SK-N-SH (cell line): ENCODE measurements around the gene SLC22A14. TPM values are rescaled to one million over a fixed set of nuclear protein-coding genes. Genes with fewer than 3 reads are reported as not detected.

Experiments used
- CTCF ChIA-PET: fragments of 300-600, 350-600 bp; formaldehyde crosslinking; extraction: SDS; loops from one replicate; lab custom pipeline; 2021; lab: Yijun Ruan, JAX
- POLR2A ChIA-PET: fragments of 350-600 bp; sonication (Branson Sonifier 250); formaldehyde crosslinking; extraction: SDS; loops from one replicate; lab custom pipeline; 2020; ENCODE audit warnings: antibody characterized with exemption, inconsistent platforms; lab: Yijun Ruan, JAX
- DNase-seq: peaks from one replicate; pipeline ENCODE4 v3.0.0; 2012
- H2AFZ ChIP-seq: fragments of 200-600 bp; sonication (generic); 2 replicates; pipeline ENCODE4 v1.8.1; 2016; ENCODE audit warnings: antibody characterized with exemption, mild to moderate bottlenecking, low read depth
- H3F3A ChIP-seq: fragments of 200-600 bp; sonication (generic); replicated peaks from 2 replicates; pipeline ENCODE3; 2016; ENCODE audit warnings: antibody characterized with exemption, mild to moderate bottlenecking; ENCODE audit not compliant: insufficient read depth
- H3K27ac ChIP-seq, 2 experiments: fragments of 200-500 bp in 1 of 2; fragments of 200-600 bp in 1 of 2; sonication (Bioruptor generic) in 1 of 2; sonication (generic), shearing (Covaris generic) in 1 of 2; 2 replicates each; pipeline versions ENCODE4 v1.5.1 to v1.6.1; 2014 to 2016; ENCODE audit warnings: low read depth in 2 of 2, inconsistent platforms in 1 of 2, low read length in 1 of 2, mild to moderate bottlenecking in 1 of 2, mixed read lengths in 1 of 2
- H3K27me3 ChIP-seq: fragments of 200-600 bp; sonication (generic), shearing (Covaris generic); 2 replicates; pipeline ENCODE4 v1.6.1; 2016; ENCODE audit warnings: mixed run types; ENCODE audit not compliant: insufficient read depth
- H3K36me3 ChIP-seq, 2 experiments: fragments of 200-500 bp in 1 of 2; fragments of 200-600 bp in 1 of 2; sonication (Bioruptor generic) in 1 of 2; sonication (generic) in 1 of 2; replicated peaks in 1 of 2; 2 replicates each; pipeline versions ENCODE3 to v1.5.1; 2014 to 2016; ENCODE audit warnings: low read length in 1 of 2, mild to moderate bottlenecking in 1 of 2; ENCODE audit not compliant: insufficient read depth in 2 of 2, control insufficient read depth in 1 of 2
- H3K4me1 ChIP-seq, 2 experiments: fragments of 200-500 bp in 1 of 2; fragments of 200-600 bp in 1 of 2; sonication (Bioruptor generic) in 1 of 2; sonication (generic), shearing (Covaris generic) in 1 of 2; 2 replicates each; pipeline versions ENCODE4 v1.5.1 to v1.6.1; 2014 to 2016; ENCODE audit warnings: low read depth in 1 of 2, low read length in 1 of 2, mixed run types in 1 of 2; ENCODE audit not compliant: insufficient read depth in 2 of 2, control insufficient read depth in 1 of 2
- H3K4me2 ChIP-seq: fragments of 200-600 bp; sonication (generic), shearing (Covaris generic); 2 replicates; pipeline ENCODE4 v1.6.1; 2017; ENCODE audit warnings: mixed run types
- H3K4me3 ChIP-seq, 2 experiments: fragments of 200-500 bp in 1 of 2; fragments of 200-600 bp in 1 of 2; sonication (Bioruptor generic) in 1 of 2; sonication (generic), shearing (Covaris generic) in 1 of 2; 2 replicates each; pipeline versions ENCODE4 v1.5.1 to v1.8.1; 2014 to 2016; ENCODE audit warnings: low read depth in 2 of 2, inconsistent platforms in 1 of 2, low read length in 1 of 2, mild to moderate bottlenecking in 1 of 2, mixed read lengths in 1 of 2, moderate library complexity in 1 of 2
- H3K79me2 ChIP-seq: fragments of 200-600 bp; sonication (generic); 2 replicates; pipeline ENCODE4 v1.8.1; 2017; ENCODE audit warnings: mild to moderate bottlenecking; ENCODE audit not compliant: insufficient read depth
- H3K9ac ChIP-seq: fragments of 200-600 bp; sonication (generic); 2 replicates; pipeline ENCODE4 v1.6.1; 2017; ENCODE audit warnings: mixed run types
- H3K9me2 ChIP-seq: fragments of 200-600 bp; sonication (generic); 2 replicates; pipeline ENCODE4 v1.6.1; 2017; ENCODE audit warnings: mixed run types
- H3K9me3 ChIP-seq: fragments of 200-600 bp; sonication (generic); 2 replicates; pipeline ENCODE4 v1.6.1; 2017; ENCODE audit warnings: mixed run types, mild to moderate bottlenecking, moderate library complexity
- H4K20me1 ChIP-seq: fragments of 200-600 bp; sonication (generic); 2 replicates; pipeline ENCODE4 v1.6.1; 2017; ENCODE audit warnings: mild to moderate bottlenecking, mixed run types; ENCODE audit not compliant: insufficient read depth
- CHD2 ChIP-seq: fragments of 150-350 bp; IDR thresholded peaks from 2 replicates; pipeline ENCODE4 v1.6.1; 2018; ENCODE audit warnings: low read length; ENCODE audit not compliant: partially characterized antibody
- ELF1 ChIP-seq: IDR thresholded peaks from 2 replicates; pipeline ENCODE4 v1.4.0; 2012
- FOXJ3 ChIP-seq: sonication (generic); formaldehyde crosslinking; IDR thresholded peaks from 2 replicates; pipeline ENCODE4 v1.5.1; 2020; ENCODE audit warnings: mild to moderate bottlenecking, missing genetic modification reagents
- JUND ChIP-seq: IDR thresholded peaks from 2 replicates; pipeline ENCODE4 v1.4.0; 2012
- SIN3A ChIP-seq: IDR thresholded peaks from 2 replicates; pipeline ENCODE4 v1.6.1; 2012; ENCODE audit warnings: low read depth, mild to moderate bottlenecking, low read length, moderate library complexity, borderline replicate concordance
- SMC3 ChIP-seq: IDR thresholded peaks from 2 replicates; pipeline ENCODE4 v1.6.1; 2012; ENCODE audit warnings: low read depth, low read length, improper control_type of control experiment
- TAF1 ChIP-seq: IDR thresholded peaks from 2 replicates; pipeline ENCODE4 v1.6.1; 2012; ENCODE audit warnings: low read depth, mild to moderate bottlenecking, low read length, moderate library complexity, borderline replicate concordance
- TEAD4 ChIP-seq: IDR thresholded peaks from 2 replicates; pipeline ENCODE4 v1.4.0; 2012; ENCODE audit warnings: mild to moderate bottlenecking, borderline replicate concordance; ENCODE audit not compliant: insufficient read depth
- YY1 ChIP-seq: IDR thresholded peaks from 2 replicates; pipeline ENCODE4 v1.4.0; 2012; ENCODE audit warnings: low read depth, mild to moderate bottlenecking
- ZBTB33 ChIP-seq: IDR thresholded peaks from 2 replicates; pipeline ENCODE4 v1.4.0; 2012; ENCODE audit warnings: low read depth, borderline replicate concordance
- whole genome bisulfite sequencing: methylation state at CpG from one replicate; pipeline ENCODE4 v1.1.6; 2017; ENCODE audit warnings: low lambda C conversion rate; 5-methylcytosine and 5-hydroxymethylcytosine counted together
- polyA plus RNA-seq, 3 experiments: library from polyadenylated mRNA; depleted of rRNA; stranded (reverse); fragments of >200 nt; gene quantifications; 2 replicates each; pipeline ENCODE4 v1.2.3, GENCODE V29; 2012
- TF ChIP-seq, protein P1 (sequence below): IDR thresholded peaks from 2 replicates; pipeline ENCODE4 v1.6.1; 2012; ENCODE audit warnings: mild to moderate bottlenecking, low read depth, low read length, moderate library complexity

Gene SLC22A14
- polyA plus RNA-seq, 1 of the 3 experiments (the other 2 are of a cell fraction), result 0.16 TPM

- Histone ChIP-seq H3K4me3 (no peak overlapping the region), H3K27me3 (no peaks in the 10 kb centered on the region), H3F3A (no peaks in the 10 kb centered on the region), H3K27ac (no peak overlapping the region), H3K9me3 (no peaks in the 10 kb centered on the region), H3K9ac (no peak overlapping the region), H3K4me2 (no peak overlapping the region), H4K20me1 (no peaks in the 10 kb centered on the region), H3K4me1 (peaks cover 0 to 4% of the 10 kb centered on the region in 2 experiments; a peak in 1 of 4 replicates), H3K9me2 (no peaks in the 10 kb centered on the region), H2AFZ (no peak overlapping the region), H3K79me2 (no peaks in the 10 kb centered on the region), H3K36me3 (no peaks in the 10 kb centered on the region)
- TF ChIP-seq SIN3A, result no peak
- TF ChIP-seq JUND, result no peak
- no peak for TF ChIP-seq ZBTB33
- no peak for TF ChIP-seq ELF1
- TF ChIP-seq FOXJ3, result no peak
- no peak for TF ChIP-seq TEAD4
- TF ChIP-seq, protein P1, sequence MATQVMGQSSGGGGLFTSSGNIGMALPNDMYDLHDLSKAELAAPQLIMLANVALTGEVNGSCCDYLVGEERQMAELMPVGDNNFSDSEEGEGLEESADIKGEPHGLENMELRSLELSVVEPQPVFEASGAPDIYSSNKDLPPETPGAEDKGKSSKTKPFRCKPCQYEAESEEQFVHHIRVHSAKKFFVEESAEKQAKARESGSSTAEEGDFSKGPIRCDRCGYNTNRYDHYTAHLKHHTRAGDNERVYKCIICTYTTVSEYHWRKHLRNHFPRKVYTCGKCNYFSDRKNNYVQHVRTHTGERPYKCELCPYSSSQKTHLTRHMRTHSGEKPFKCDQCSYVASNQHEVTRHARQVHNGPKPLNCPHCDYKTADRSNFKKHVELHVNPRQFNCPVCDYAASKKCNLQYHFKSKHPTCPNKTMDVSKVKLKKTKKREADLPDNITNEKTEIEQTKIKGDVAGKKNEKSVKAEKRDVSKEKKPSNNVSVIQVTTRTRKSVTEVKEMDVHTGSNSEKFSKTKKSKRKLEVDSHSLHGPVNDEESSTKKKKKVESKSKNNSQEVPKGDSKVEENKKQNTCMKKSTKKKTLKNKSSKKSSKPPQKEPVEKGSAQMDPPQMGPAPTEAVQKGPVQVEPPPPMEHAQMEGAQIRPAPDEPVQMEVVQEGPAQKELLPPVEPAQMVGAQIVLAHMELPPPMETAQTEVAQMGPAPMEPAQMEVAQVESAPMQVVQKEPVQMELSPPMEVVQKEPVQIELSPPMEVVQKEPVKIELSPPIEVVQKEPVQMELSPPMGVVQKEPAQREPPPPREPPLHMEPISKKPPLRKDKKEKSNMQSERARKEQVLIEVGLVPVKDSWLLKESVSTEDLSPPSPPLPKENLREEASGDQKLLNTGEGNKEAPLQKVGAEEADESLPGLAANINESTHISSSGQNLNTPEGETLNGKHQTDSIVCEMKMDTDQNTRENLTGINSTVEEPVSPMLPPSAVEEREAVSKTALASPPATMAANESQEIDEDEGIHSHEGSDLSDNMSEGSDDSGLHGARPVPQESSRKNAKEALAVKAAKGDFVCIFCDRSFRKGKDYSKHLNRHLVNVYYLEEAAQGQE, result no peak
- no peak for TF ChIP-seq SMC3
- no peak for TF ChIP-seq YY1
- no peak for TF ChIP-seq TAF1
- WGBS, result 93% methylated on average over 4 of the region's 4 CpGs
- ChIA-PET POLR2A (no interaction called here), CTCF (interaction anchor here (0.8 to 2.2 kb wide), 4 partner anchors 8 to 125 kb away, joined by 3 to 11 read pairs (median 6); partner anchors contain the start of gene XYLB)
- DNase-seq, result no peak
These were observed 72.7 kb downstream of the SLC22A14 start for GRCh38 chr3:38354588-38355330.

- no peak overlapping the region for H3K27ac ChIP-seq
- no peak overlapping the region for H3K9ac ChIP-seq
- 99% methylated on average over 6 of the region's 6 CpGs for WGBS
These were observed 76.9 kb downstream of the SLC22A14 start for GRCh38 chr3:38359038-38359437.

More at GRCh38 chr3:38359038-38359437, 76.9 kb downstream of the SLC22A14 start:
- H3K9me3 ChIP-seq, result no peaks in the 10 kb centered on the region
- no peaks in the 10 kb centered on the region for H3K79me2 ChIP-seq
- TF ChIP-seq CHD2, result no peak
- no peaks in the 10 kb centered on the region for H3F3A ChIP-seq
- CTCF ChIA-PET, result interaction anchor here (1.0 to 1.8 kb wide), 2 partner anchors 12 to 121 kb away, joined by 6 to 9 read pairs; partner anchors contain the start of gene XYLB
- H3K4me2 ChIP-seq, result no peak overlapping the region
- no peak overlapping the region for H3K4me3 ChIP-seq
- H3K27me3 ChIP-seq, result no peaks in the 10 kb centered on the region
- peaks cover 0 to 3% of the 10 kb centered on the region in 2 experiments for H3K36me3 ChIP-seq
- DNase-seq, result no peak
- no peak overlapping the region for H2AFZ ChIP-seq
- H4K20me1 ChIP-seq, result no peaks in the 10 kb centered on the region
- peaks cover 0 to 4% of the 10 kb centered on the region in 2 experiments; a peak in 1 of 4 replicates for H3K4me1 ChIP-seq
- POLR2A ChIA-PET, result no interaction called here
- H3K9me2 ChIP-seq, result no peaks in the 10 kb centered on the region
